Right lobe of liver (tissue), 6 donors: ENCODE results near the gene IL13RA1. TPM values are rescaled to one million over a fixed set of nuclear protein-coding genes. Genes with fewer than 3 reads are reported as not detected.

Source experiments
- ATAC-seq, 4 donors: fragments of 200-7000 bp; cut with Tn5 transposase; one replicate each; pipeline ENCODE4 v1.9.1; 2020; ENCODE audit warnings: mild to moderate bottlenecking in 4 of 4, moderate library complexity in 4 of 4
- DNase-seq, 3 donors: peaks; one replicate each; pipeline ENCODE4 v3.0.0-alpha.2; 2020
- H3K27ac ChIP-seq, 3 donors: fragments of 200-600 bp; one replicate each; pipeline ENCODE4 v1.8.0; 2022
- H3K27me3 ChIP-seq, 2 donors: fragments of 200-600 bp; one replicate each; pipeline ENCODE4 v1.8.0; 2022
- H3K36me3 ChIP-seq, 4 donors: fragments of 200-600 bp; sonication (generic) in 1 of 4; one replicate each; pipeline versions ENCODE4 v1.5.1 to v1.8.0; 2017 to 2022; ENCODE audit warnings: control low read depth in 1 of 4
- H3K4me1 ChIP-seq, 4 donors: fragments of 200-600 bp; sonication (generic) in 1 of 4; one replicate each; pipeline versions ENCODE4 v1.5.1 to v1.8.0; 2017 to 2022; ENCODE audit warnings: control low read depth in 1 of 4
- H3K4me3 ChIP-seq, 3 donors: fragments of 200-600 bp; one replicate each; pipeline ENCODE4 v1.8.0; 2022
- H3K9me3 ChIP-seq, 4 donors: fragments of 200-600 bp; sonication (generic) in 1 of 4; one replicate each; pipeline versions ENCODE4 v1.5.1 to v1.8.0; 2017 to 2022; ENCODE audit warnings: control low read depth in 1 of 4
- CTCF ChIP-seq, 4 donors: fragments of 200-600 bp in 3 of 4; fragments of 450-650 bp in 1 of 4; IDR thresholded peaks; one replicate each; pipeline versions ENCODE4 v1.5.1 to v1.8.0; 2016 to 2022; ENCODE audit warnings: antibody characterized with exemption in 4 of 4, mild to moderate bottlenecking in 2 of 4
- POLR2A ChIP-seq: fragments of 450-650 bp; IDR thresholded peaks from one replicate; pipeline ENCODE4 v1.6.1; 2017; ENCODE audit warnings: antibody characterized with exemption, mild to moderate bottlenecking
- WGBS: methylation state at CpG from one replicate; pipeline ENCODE4 v1.1.6; 2018; ENCODE audit warnings: low coverage, low lambda C conversion rate; ENCODE audit not compliant: insufficient coverage; ENCODE audit errors: missing lambda C conversion rate; 5-methylcytosine and 5-hydroxymethylcytosine counted together
- intact Hi-C, 2 donors: fragments of 100-400 bp; cut with DNase I; formaldehyde crosslinking; loops; one replicate each; pipeline versions ENCODE4 v1.11.2 to v1.14.1; 2022
- total RNA-seq, 6 experiments: library from RNA; depleted of rRNA in 2 of 6; stranded (reverse); fragments of >200 nt in 2 of 6; fragmentation: NEBNext Ultra II Directional in 3 of 6; extraction: Animal tissue kit (Norgen Biotek cat#: 25700) in 3 of 6; gene quantifications; one replicate each; pipeline versions ENCODE4 v1.1.0 to v1.2.4, GENCODE V29; 2016 to 2023
- donor health status: DM: no; HTN: yes; CAD: no.
- donor health status: DM: no; HTN: no; CAD: no.
- donor health status: DM: no; HTN: no; CAD: no.
- donor health status: DM: no; HTN: yes; CAD: no.
- donor health status: DM: no; HTN: yes; CAD: no.

The IL13RA1 gene
- total RNA-seq, 6 experiments from 2014 or later = 54.6 to 115 (median 74.7) TPM

DNA sequence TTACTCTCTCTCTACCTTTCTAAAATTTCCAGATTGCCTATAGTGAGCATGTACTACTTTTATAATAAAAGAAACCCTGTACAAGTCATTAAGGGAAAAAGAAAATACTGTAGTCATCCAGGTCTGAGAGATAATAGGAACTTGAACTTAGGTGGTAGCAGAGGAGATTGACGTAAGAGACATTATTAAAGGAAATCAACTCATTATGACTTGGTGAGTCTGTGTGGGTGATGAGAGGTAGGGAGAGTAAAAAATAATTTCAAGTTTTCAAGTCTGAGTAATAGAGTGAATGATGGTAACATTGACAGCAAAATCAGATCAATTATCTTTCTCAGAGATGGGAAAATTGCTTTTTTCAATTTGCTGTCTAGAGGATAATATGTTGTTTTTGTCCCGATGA, 52.2 kb downstream of the IL13RA1 start:
- H3K36me3 ChIP-seq = peaks cover 0 to 4% (median 0%) of the 10 kb centered on the region in 4 donors
- H3K27me3 ChIP-seq = no peaks in the 10 kb centered on the region
- ATAC-seq = no peak
- no peak for DNase-seq
- H3K9me3 ChIP-seq = no peaks in the 10 kb centered on the region
- intact Hi-C loops = no loop called here
- no peak overlapping the region for H3K27ac ChIP-seq
- H3K4me1 ChIP-seq = no peaks in the 10 kb centered on the region
- no peak overlapping the region for H3K4me3 ChIP-seq
- TF ChIP-seq POLR2A = no peak
- TF ChIP-seq CTCF (IDR thresholded peaks at IDR 0.05) = no peak
- 86% methylated on average over 2 of the region's 2 CpGs for WGBS

DNA sequence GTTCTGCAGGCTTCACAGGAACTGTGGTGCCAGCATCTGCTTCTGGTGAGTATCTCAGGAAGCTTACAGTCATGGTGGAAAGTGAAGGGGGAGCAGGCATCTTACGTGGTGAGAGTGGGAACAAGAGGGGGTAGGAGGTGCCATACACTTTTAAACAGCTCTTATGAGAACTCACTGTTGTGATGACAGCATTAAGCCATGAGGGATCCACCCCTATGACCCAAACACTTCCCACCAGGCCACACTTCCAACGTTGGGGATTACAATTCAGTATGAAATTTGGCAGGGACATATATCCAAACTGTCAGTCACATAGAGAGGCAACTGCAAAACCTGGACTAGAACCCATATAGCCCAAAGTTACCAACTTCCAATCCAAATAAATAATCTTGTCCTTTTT, 53.1 kb downstream of the IL13RA1 start:
- H3K4me3 ChIP-seq = no peak overlapping the region
- H3K4me1 ChIP-seq = no peaks in the 10 kb centered on the region
- no peak for ATAC-seq
- WGBS = 12% methylated on average over 2 of the region's 2 CpGs
- no peaks in the 10 kb centered on the region for H3K9me3 ChIP-seq
- TF ChIP-seq CTCF (IDR thresholded peaks at IDR 0.05) = no peak
- no peak for TF ChIP-seq POLR2A
- intact Hi-C loops = no loop called here
- H3K27ac ChIP-seq = no peak overlapping the region
- H3K36me3 ChIP-seq = no peaks in the 10 kb centered on the region
- no peak for DNase-seq
- no peaks in the 10 kb centered on the region for H3K27me3 ChIP-seq

DNA sequence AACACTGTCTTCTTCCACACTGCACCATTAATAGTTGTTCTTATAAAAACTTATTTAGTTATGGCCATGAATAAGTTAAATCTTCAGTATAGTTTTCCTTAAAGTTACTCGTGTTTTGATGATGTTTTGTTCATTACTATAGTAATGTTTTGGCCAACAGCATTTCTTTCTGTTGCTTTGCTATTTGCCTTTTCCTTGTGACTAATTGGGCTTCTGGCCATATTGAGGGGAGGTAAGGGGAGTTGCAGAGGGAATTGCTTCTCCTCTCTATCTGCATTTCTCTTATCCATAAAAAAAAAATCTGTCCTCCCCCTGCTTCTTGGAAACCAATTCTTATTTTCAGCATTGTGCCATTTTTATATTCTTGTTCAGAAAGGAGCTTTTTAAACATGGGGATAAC, 53.5 kb downstream of the IL13RA1 start:
- Histone ChIP-seq H3K9me3 (no peaks in the 10 kb centered on the region), H3K4me1 (no peaks in the 10 kb centered on the region), H3K36me3 (no peaks in the 10 kb centered on the region), H3K4me3 (no peak overlapping the region), H3K27ac (no peak overlapping the region), H3K27me3 (no peaks in the 10 kb centered on the region)
- ATAC-seq (no peak), DNase-seq (no peak)
- WGBS = 35% methylated on average over 1 of the region's 1 CpG
- TF ChIP-seq POLR2A = no peak
- TF ChIP-seq CTCF (IDR thresholded peaks at IDR 0.05) = no peak
- intact Hi-C loops = no loop called here

DNA sequence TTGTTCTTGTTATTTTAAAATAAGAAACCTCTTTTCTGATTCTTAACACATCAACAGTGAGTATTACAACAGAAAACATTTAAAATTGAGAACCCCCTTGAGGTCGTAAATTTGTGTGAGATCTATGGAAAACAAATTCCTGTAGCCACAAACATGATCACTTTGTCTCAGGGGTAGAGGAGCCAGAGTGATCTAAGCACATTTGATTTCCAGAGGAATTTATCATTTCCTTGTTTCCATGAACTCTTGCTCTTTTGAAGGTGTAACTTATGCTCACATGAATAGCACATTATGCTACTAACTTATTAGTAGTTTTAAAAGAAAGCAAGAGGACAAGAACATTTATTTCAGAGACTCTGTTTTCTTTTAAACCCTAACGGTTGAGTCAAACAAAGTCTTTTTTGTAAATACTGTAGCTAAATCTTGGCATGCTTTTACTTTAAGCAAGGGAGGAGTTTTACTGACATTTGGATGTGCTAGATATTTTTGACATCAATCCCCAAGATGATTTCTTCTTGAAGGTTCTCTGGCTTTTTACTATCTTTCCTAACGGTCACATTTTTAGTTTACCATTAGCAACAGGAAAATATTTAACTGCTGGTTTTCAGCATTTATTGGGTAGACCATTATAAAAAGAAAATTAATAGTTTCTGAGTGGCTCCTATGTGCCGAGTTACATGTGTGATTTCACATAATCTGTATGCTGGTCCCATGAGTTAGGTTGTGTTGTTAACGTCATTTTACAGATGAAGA, 68.3 kb downstream of the IL13RA1 start:
- no peak overlapping the region for H3K27ac ChIP-seq
- TF ChIP-seq POLR2A = no peak
- WGBS = 45% methylated on average over 5 of the region's 5 CpGs
- H3K9me3 ChIP-seq = no peaks in the 10 kb centered on the region
- intact Hi-C loops = no loop called here
- H3K36me3 ChIP-seq = no peaks in the 10 kb centered on the region
- ATAC-seq (no peak), DNase-seq (no peak)
- no peaks in the 10 kb centered on the region for H3K4me1 ChIP-seq
- no peaks in the 10 kb centered on the region for H3K27me3 ChIP-seq
- H3K4me3 ChIP-seq = no peak overlapping the region

- Histone ChIP-seq H3K27me3 (no peaks in the 10 kb centered on the region), H3K27ac (no peak overlapping the region), H3K4me3 (no peak overlapping the region), H3K9me3 (no peaks in the 10 kb centered on the region), H3K36me3 (no peaks in the 10 kb centered on the region), H3K4me1 (no peaks in the 10 kb centered on the region)
- intact Hi-C loops = loop anchor here in 1 of 2 donors (10.0 kb wide), 1 partner anchor 158 kb away; no protein-coding TSS in a partner anchor
- 13% methylated on average over 1 of the region's 1 CpG for WGBS
- no peak for TF ChIP-seq POLR2A
- TF ChIP-seq CTCF (IDR thresholded peaks at IDR 0.05) = no peak
- no peak for DNase-seq
- peak in 2 of 4 donors; percentile 23 to 36 for ATAC-seq
Observed at GRCh38 chrX:118802857-118803256, 75.5 kb downstream of the IL13RA1 start.
